HCT116 (cell line): ENCODE data around the gene RLN3. TPM values are rescaled to one million over a fixed set of nuclear protein-coding genes. Genes with fewer than 3 reads are reported as not detected.

Source experiments
- ATAC-seq: fragments of 200-7000 bp; cut with Tn5 transposase; 2 replicates; pipeline ENCODE4 v1.9.1; 2020; ENCODE audit warnings: mild to moderate bottlenecking, moderate library complexity
- BruUV-seq: library from RNA; stranded (reverse); fragments of 400-500 nt; replicated peaks from 2 replicates; lab custom pipeline; 2021; lab: Mats Ljungman, UMichigan
- CTCF ChIA-PET: fragments of 300-600 bp; sonication (Branson Sonifier 250); formaldehyde crosslinking; loops from one replicate; lab custom pipeline; 2021; ENCODE audit warnings: antibody characterized with exemption; lab: Charles Lee
- POLR2A ChIA-PET: fragments of 300-600, 350-600 bp; sonication (Branson Sonifier 250); formaldehyde crosslinking; loops from one replicate; lab custom pipeline; 2021; ENCODE audit warnings: antibody characterized with exemption; lab: Charles Lee
- RAD21 ChIA-PET, 2 experiments: fragments of 300-600 bp; sonication (Branson Sonifier 250); formaldehyde crosslinking; loops; one replicate each; lab custom pipeline; 2023; ENCODE audit warnings: low total read pairs in 2 of 2; ENCODE audit not compliant: uncharacterized antibody in 2 of 2, unreplicated experiment in 2 of 2, low non-redundant PET in 1 of 2; lab: Charles Lee
- DNase-seq: peaks from one replicate; pipeline ENCODE4 v3.0.0-alpha.2; 2010; ENCODE audit warnings: low read depth, low spot score
- H2AFZ ChIP-seq: fragments of 200-600 bp; shearing (Covaris generic), sonication (generic); 2 replicates; pipeline ENCODE4 v1.6.1; 2017; ENCODE audit warnings: low read depth, mixed run types, mixed read lengths, antibody characterized with exemption, low read length; ENCODE audit not compliant: poor library complexity, severe bottlenecking
- H3K27ac ChIP-seq: 2 replicates; pipeline ENCODE4 v1.5.1; 2012; ENCODE audit warnings: low read depth, low read length
- H3K27me3 ChIP-seq: fragments of 200-600 bp; sonication (generic); 2 replicates; pipeline ENCODE4 v1.6.1; 2016; ENCODE audit warnings: mixed run types, low read length, mixed read lengths; ENCODE audit not compliant: insufficient read depth
- H3K36me3 ChIP-seq, 2 experiments: fragments of 200-500 bp in 1 of 2; fragments of 200-600 bp in 1 of 2; sonication (Bioruptor generic) in 1 of 2; sonication (generic) in 1 of 2; 2 replicates each; pipeline versions ENCODE4 v1.5.1 to v1.6.1; 2014 to 2016; ENCODE audit warnings: low read length in 2 of 2, inconsistent platforms in 1 of 2, mixed read lengths in 1 of 2, mixed run types in 1 of 2; ENCODE audit not compliant: insufficient read depth in 2 of 2, control insufficient read depth in 1 of 2
- H3K4me1 ChIP-seq, 2 experiments: fragments of 200-600 bp in 1 of 2; sonication (generic) in 1 of 2; 2 replicates each; pipeline versions ENCODE4 v1.5.1 to v1.6.1; 2012 to 2017; ENCODE audit warnings: low read length in 2 of 2, inconsistent platforms in 1 of 2, mild to moderate bottlenecking in 1 of 2, mixed read lengths in 1 of 2, mixed run types in 1 of 2, moderate library complexity in 1 of 2; ENCODE audit not compliant: insufficient read depth in 2 of 2, control insufficient read depth in 1 of 2
- H3K4me2 ChIP-seq: fragments of 200-600 bp; sonication (generic); 2 replicates; pipeline ENCODE4 v1.6.1; 2017; ENCODE audit warnings: mixed run types, low read length, mixed read lengths
- H3K4me3 ChIP-seq, 2 experiments: fragments of 200-600 bp in 1 of 2; sonication (generic) in 1 of 2; replicated peaks in 1 of 2; 2 replicates each; pipeline ENCODE4 v1.5.1; 2011 to 2016; ENCODE audit warnings: low read length in 2 of 2, control low read depth in 1 of 2, low read depth in 1 of 2, mild to moderate bottlenecking in 1 of 2, mixed read lengths in 1 of 2, mixed run types in 1 of 2
- H3K79me2 ChIP-seq: fragments of 200-600 bp; sonication (generic); 2 replicates; pipeline ENCODE4 v1.6.1; 2017; ENCODE audit warnings: mild to moderate bottlenecking, mixed run types, low read length, moderate library complexity, mixed read lengths; ENCODE audit not compliant: insufficient read depth
- H3K9ac ChIP-seq: fragments of 200-600 bp; sonication (generic); 2 replicates; pipeline ENCODE4 v1.6.1; 2016; ENCODE audit warnings: low read length, mixed read lengths
- H3K9me2 ChIP-seq: fragments of 200-600 bp; sonication (generic), shearing (Covaris generic); 2 replicates; pipeline ENCODE4 v1.6.1; 2017; ENCODE audit warnings: mixed run types, mild to moderate bottlenecking, moderate library complexity; ENCODE audit not compliant: insufficient read depth
- H3K9me3 ChIP-seq, 2 experiments: fragments of 200-500 bp in 1 of 2; fragments of 200-600 bp in 1 of 2; sonication (Bioruptor generic) in 1 of 2; sonication (generic) in 1 of 2; 2 replicates each; pipeline ENCODE4 v1.6.1; 2014 to 2017; ENCODE audit warnings: low read length in 2 of 2, mixed read lengths in 2 of 2, inconsistent platforms in 1 of 2, low read depth in 1 of 2, mild to moderate bottlenecking in 1 of 2, mixed run types in 1 of 2, moderate library complexity in 1 of 2; ENCODE audit not compliant: control insufficient read depth in 1 of 2, insufficient read depth in 1 of 2
- H4K20me1 ChIP-seq: fragments of 200-600 bp; sonication (generic), shearing (Covaris generic); 2 replicates; pipeline ENCODE4 v1.6.1; 2017; ENCODE audit warnings: mixed run types, mild to moderate bottlenecking, moderate library complexity; ENCODE audit not compliant: insufficient read depth
- CTCF ChIP-seq, 3 experiments: fragments of 200-600 bp in 1 of 3; sonication (generic) in 1 of 3; IDR thresholded peaks in 2 of 3; conservative IDR thresholded peaks in 1 of 3; 2 replicates each; pipeline ENCODE4 v1.5.1; 2012 to 2017; ENCODE audit warnings: low read depth in 2 of 3, low read length in 2 of 3, antibody characterized with exemption in 1 of 3, borderline replicate concordance in 1 of 3, control low read depth in 1 of 3, mild to moderate bottlenecking in 1 of 3, mixed read lengths in 1 of 3, mixed run types in 1 of 3, moderate library complexity in 1 of 3; ENCODE audit not compliant: insufficient read depth in 1 of 3
- RAD21 ChIP-seq: IDR thresholded peaks from 2 replicates; pipeline ENCODE4 v1.6.1; 2012; ENCODE audit warnings: low read depth, mild to moderate bottlenecking
- REST ChIP-seq: IDR thresholded peaks from 2 replicates; pipeline ENCODE4 v1.6.1; 2012; ENCODE audit warnings: low read depth
- intact Hi-C: fragments of 100-400 bp; cut with micrococcal nuclease; formaldehyde crosslinking; loops from 2 replicates; pipeline ENCODE4 v1.10.0; 2022
- total RNA-seq: library from RNA; stranded (reverse); gene quantifications from one replicate; pipeline ENCODE4 v1.2.1, GENCODE V29; 2021; ENCODE audit not compliant: unreplicated experiment

RLN3 gene
- total RNA-seq, 1 experiment from 2014 or later = not detected

GRCh38 chr19:14048443-14049153, 20.6 kb downstream of the RLN3 start:
- H4K20me1 ChIP-seq = no peaks in the 10 kb centered on the region
- no peaks in the 10 kb centered on the region for H3K4me1 ChIP-seq
- no peak overlapping the region for H2AFZ ChIP-seq
- H3K79me2 ChIP-seq = no peaks in the 10 kb centered on the region
- ChIA-PET POLR2A (no interaction called here), CTCF (interaction anchor here (0.7 to 1.8 kb wide), 8 partner anchors 8 to 252 kb away, joined by 3 to 12 read pairs (median 3); partner anchors contain the start of gene ASF1B), RAD21 (interaction anchor here in 1 of 2 experiments (0.6 kb wide), 1 partner anchor 1070 kb away, joined by 4 read pairs; no protein-coding TSS in a partner anchor)
- H3K9ac ChIP-seq = no peak overlapping the region
- H3K27me3 ChIP-seq = no peaks in the 10 kb centered on the region
- BruUV-seq = no TSS peak
- H3K9me2 ChIP-seq = no peaks in the 10 kb centered on the region
- ATAC-seq = peak; percentile 90
- no peaks in the 10 kb centered on the region for H3K9me3 ChIP-seq
- H3K4me2 ChIP-seq = no peak overlapping the region
- intact Hi-C loops = no loop called here
- H3K36me3 ChIP-seq = peaks cover 0 to 6% of the 10 kb centered on the region in 2 experiments; a peak in 2 of 4 replicates
- TF ChIP-seq REST (no peak), CTCF (IDR thresholded peaks at IDR 0.05 in 2 of 3, conservative IDR thresholded peaks at IDR 0.05 in 1 of 3; ENCODE audit: borderline replicate concordance in 1 of 3, insufficient read depth in 1 of 3, low read depth in 2 of 3, low read length in 2 of 3) (peak; percentile 38 to 98 (median 98); a peak in 5 of 6 replicates), RAD21 (peak; percentile 49)
- no peak overlapping the region for H3K27ac ChIP-seq
- no peak overlapping the region for H3K4me3 ChIP-seq
- no peak for DNase-seq
